Bronchial epithelial cell (primary cell): ENCODE data around the gene COL15A1. TPM values are rescaled to one million over a fixed set of nuclear protein-coding genes. Genes with fewer than 3 reads are reported as not detected.
"Not testable (repeated sequence)": the region's sequence is repeated elsewhere in the genome, so short reads cannot be mapped to it uniquely, and the experiment has no call there.

ENCODE experiments used
- DNase-seq: peaks from one replicate; pipeline ENCODE4 v3.0.0-alpha.2; 2010; ENCODE audit warnings: low read depth
- FAIRE-seq: peaks from 2 replicates; lab custom pipeline; 2011; peaks lifted over from hg19 to GRCh38; lab: Jason Lieb, UNC
- H3K27me3 ChIP-seq: 2 replicates; pipeline ENCODE4 v1.5.1; 2011; ENCODE audit warnings: low read length; ENCODE audit not compliant: control insufficient read depth, insufficient read depth
- H3K36me3 ChIP-seq: 2 replicates; pipeline ENCODE4 v1.5.1; 2011; ENCODE audit warnings: low read length; ENCODE audit not compliant: control insufficient read depth, insufficient read depth
- H3K4me3 ChIP-seq: 2 replicates; pipeline ENCODE4 v1.5.1; 2011; ENCODE audit warnings: mild to moderate bottlenecking, low read depth, low read length, control low read depth
- CTCF ChIP-seq: IDR thresholded peaks from 2 replicates; pipeline ENCODE4 v1.5.1; 2011; ENCODE audit warnings: mild to moderate bottlenecking, moderate library complexity, low read length, control low read depth, inconsistent platforms; ENCODE audit not compliant: insufficient read depth, severe bottlenecking
- total RNA-seq: library from RNA; depleted of rRNA; stranded (reverse); fragments of >200 nt; gene quantifications from 2 replicates; pipeline ENCODE4 v1.2.1, GENCODE V29; 2014

The COL15A1 gene
- total RNA-seq, 1 donor from 2014 or later: 1.6 TPM

- Histone ChIP-seq H3K4me3 (no peak overlapping the region), H3K27me3 (no peaks in the 10 kb centered on the region), H3K36me3 (no peaks in the 10 kb centered on the region)
- DNase-seq (no peak), FAIRE-seq (no peak)
- TF ChIP-seq CTCF: no peak
Measured at GRCh38 chr9:99004717-99005460, 61.2 kb downstream of the COL15A1 start.

GRCh38 chr9:99005651-99006050, 61.9 kb downstream of the COL15A1 start:
- no peaks in the 10 kb centered on the region for H3K36me3 ChIP-seq
- DNase-seq (no peak), FAIRE-seq (no peak)
- no peaks in the 10 kb centered on the region for H3K27me3 ChIP-seq
- no peak overlapping the region for H3K4me3 ChIP-seq
- TF ChIP-seq CTCF: no peak

- no peak overlapping the region for H3K4me3 ChIP-seq
- H3K36me3 ChIP-seq: no peaks in the 10 kb centered on the region
- TF ChIP-seq CTCF: no peak
- DNase-seq: no peak
- peak; percentile 36 for FAIRE-seq
- H3K27me3 ChIP-seq: no peaks in the 10 kb centered on the region
Measured at GRCh38 chr9:99006511-99006910, 62.8 kb downstream of the COL15A1 start.

GRCh38 chr9:99006979-99007378, 63.3 kb downstream of the COL15A1 start:
- H3K27me3 ChIP-seq: no peaks in the 10 kb centered on the region
- no peak for TF ChIP-seq CTCF
- H3K36me3 ChIP-seq: no peaks in the 10 kb centered on the region
- DNase-seq (no peak), FAIRE-seq (no peak)
- H3K4me3 ChIP-seq: no peak overlapping the region

GRCh38 chr9:99008203-99008602, 64.5 kb downstream of the COL15A1 start:
- FAIRE-seq (no peak), DNase-seq (no peak)
- Histone ChIP-seq H3K4me3 (no peak overlapping the region), H3K27me3 (no peaks in the 10 kb centered on the region), H3K36me3 (no peaks in the 10 kb centered on the region)
- TF ChIP-seq CTCF: no peak

- not testable (repeated sequence) for H3K36me3 ChIP-seq, DNase-seq, FAIRE-seq, H3K27me3 ChIP-seq, H3K4me3 ChIP-seq
Measured at GRCh38 chr9:99010393-99010792, 66.7 kb downstream of the COL15A1 start.
